Lower leg skin (tissue), 4 donors: ENCODE measurements around the gene MFSD1. TPM values are rescaled to one million over a fixed set of nuclear protein-coding genes. Genes with fewer than 3 reads are reported as not detected.

Experiments
- DNase-seq, 2 donors: peaks; one replicate each; pipeline ENCODE4 v3.0.0-alpha.2; 2019; ENCODE audit warnings: low spot score in 2 of 2
- H3K4me3 ChIP-seq: fragments of 200-600 bp; sonication (generic); 2 replicates; pipeline ENCODE4 v1.5.1; 2017; ENCODE audit warnings: mild to moderate bottlenecking, low read depth; ENCODE audit not compliant: poor library complexity, severe bottlenecking
- POLR2A ChIP-seq, 2 donors: fragments of 450-650 bp; IDR thresholded peaks; one replicate each; pipeline ENCODE4 v1.6.1; 2016 to 2017; ENCODE audit warnings: antibody characterized with exemption in 2 of 2, mild to moderate bottlenecking in 1 of 2, moderate library complexity in 1 of 2
- WGBS, 2 donors: methylation state at CpG; one replicate each; pipeline ENCODE4 v1.1.5; 2018; 5-methylcytosine and 5-hydroxymethylcytosine counted together
- intact Hi-C: fragments of 100-400 bp; cut with DNase I; formaldehyde crosslinking; loops from one replicate; pipeline ENCODE4 v1.15.0; 2023; ENCODE audit warnings: low total_unique reads
- total RNA-seq, 4 donors: library from RNA; depleted of rRNA; stranded (reverse); fragments of >200 nt; gene quantifications; one replicate each; pipeline ENCODE4 v1.1.0, GENCODE V29; 2016
- TF ChIP-seq, protein P1 (sequence below), 3 donors: fragments of 450-650 bp; IDR thresholded peaks; one replicate each; pipeline ENCODE4 v1.5.1; 2016; ENCODE audit warnings: antibody characterized with exemption in 3 of 3, mild to moderate bottlenecking in 3 of 3, moderate library complexity in 2 of 3

The MFSD1 gene
- total RNA-seq, 4 donors from 2014 or later = 48.9 to 99.2 (median 62.0) TPM

DNA sequence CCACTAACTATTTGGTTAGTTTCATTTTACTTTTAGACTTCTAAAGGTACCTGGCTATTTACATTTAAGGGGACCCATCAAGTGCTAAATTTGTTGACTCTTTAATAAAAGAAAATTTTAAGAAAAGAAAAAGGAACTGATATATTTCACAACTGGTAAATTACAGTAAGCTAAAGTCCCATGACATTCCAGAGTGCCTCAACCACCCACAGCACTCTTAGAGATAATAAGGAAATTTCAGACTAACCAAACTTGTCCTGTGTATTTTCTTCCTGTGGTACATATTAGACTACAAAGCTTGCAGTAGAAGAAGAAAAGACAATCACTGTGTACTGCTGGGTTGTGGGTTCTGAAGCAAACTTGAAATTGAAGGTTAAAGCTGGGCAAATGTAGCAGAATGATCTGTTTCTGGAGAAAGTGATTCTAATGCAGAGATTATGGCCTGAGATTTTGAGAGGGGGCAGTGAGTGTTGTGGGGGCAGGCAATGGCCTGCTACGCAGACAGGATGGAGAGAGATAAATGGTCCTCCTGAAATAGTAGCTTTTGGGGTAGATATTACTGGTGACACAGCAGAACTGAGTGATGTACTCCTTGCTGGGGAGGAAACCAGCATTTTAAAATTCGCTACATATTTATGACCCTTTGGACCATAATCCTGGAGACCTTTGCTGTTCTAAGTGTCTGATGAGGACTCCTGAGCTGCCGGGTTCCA, 24.5 kb upstream of the MFSD1 start:
- WGBS, 2 donors = 91 to 93% methylated on average over 3 of the region's 3 CpGs
- H3K4me3 ChIP-seq = no peak overlapping the region
- DNase-seq = no peak
- intact Hi-C loops = no loop called here
- TF ChIP-seq POLR2A (IDR thresholded peaks at IDR 0.05) = no peak
- TF ChIP-seq, protein P1, sequence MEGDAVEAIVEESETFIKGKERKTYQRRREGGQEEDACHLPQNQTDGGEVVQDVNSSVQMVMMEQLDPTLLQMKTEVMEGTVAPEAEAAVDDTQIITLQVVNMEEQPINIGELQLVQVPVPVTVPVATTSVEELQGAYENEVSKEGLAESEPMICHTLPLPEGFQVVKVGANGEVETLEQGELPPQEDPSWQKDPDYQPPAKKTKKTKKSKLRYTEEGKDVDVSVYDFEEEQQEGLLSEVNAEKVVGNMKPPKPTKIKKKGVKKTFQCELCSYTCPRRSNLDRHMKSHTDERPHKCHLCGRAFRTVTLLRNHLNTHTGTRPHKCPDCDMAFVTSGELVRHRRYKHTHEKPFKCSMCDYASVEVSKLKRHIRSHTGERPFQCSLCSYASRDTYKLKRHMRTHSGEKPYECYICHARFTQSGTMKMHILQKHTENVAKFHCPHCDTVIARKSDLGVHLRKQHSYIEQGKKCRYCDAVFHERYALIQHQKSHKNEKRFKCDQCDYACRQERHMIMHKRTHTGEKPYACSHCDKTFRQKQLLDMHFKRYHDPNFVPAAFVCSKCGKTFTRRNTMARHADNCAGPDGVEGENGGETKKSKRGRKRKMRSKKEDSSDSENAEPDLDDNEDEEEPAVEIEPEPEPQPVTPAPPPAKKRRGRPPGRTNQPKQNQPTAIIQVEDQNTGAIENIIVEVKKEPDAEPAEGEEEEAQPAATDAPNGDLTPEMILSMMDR (IDR thresholded peaks at IDR 0.05) = no peak

DNA sequence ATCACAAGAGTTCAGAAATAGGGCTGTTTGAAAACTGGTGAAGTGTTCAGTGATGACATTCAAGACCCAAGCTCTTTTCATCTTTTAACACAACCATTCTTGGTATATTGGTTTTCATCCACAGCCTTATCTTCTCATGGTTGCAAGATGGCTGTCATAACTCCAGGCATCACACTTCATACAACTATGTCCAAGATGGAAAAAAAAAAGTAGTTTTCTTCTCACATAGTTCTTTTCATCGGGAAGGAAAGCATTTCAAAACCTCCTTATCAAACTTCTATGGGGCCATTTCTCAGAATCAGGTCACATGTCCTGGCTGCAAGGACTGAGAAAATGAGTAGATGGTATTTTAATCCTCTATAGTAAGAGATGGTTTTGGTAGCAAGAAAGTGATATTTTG, 21.1 kb upstream of the MFSD1 start:
- 80 to 89% methylated on average over 1 of the region's 1 CpG for WGBS, 2 donors
- no peak for DNase-seq
- TF ChIP-seq, protein P1 (IDR thresholded peaks at IDR 0.05) = no peak
- no peak for TF ChIP-seq POLR2A (IDR thresholded peaks at IDR 0.05)
- no peak overlapping the region for H3K4me3 ChIP-seq
- intact Hi-C loops = no loop called here

DNA sequence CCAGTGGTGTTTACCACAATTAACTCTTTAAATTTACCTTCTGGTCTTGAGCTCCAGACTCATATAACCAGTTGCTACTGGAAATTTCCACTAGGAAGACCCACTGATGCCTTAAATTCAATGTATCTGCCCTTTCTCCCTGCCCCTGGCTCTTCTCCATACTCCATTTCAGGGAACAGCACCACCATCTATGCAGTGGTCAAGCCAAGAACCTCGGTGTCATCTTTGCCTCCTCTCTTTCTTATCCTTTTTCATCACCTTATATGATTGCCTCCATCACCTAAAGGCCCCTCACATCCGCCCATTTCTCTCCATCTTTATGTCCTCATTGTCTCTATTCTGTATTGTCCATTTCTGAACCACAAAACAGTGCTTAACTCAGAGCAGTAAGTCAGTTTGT, 20.7 kb upstream of the MFSD1 start:
- no peak overlapping the region for H3K4me3 ChIP-seq
- DNase-seq = no peak
- intact Hi-C loops = no loop called here
- WGBS, 2 donors = 93 to 100% methylated on average over 2 of the region's 2 CpGs
- TF ChIP-seq, protein P1 (IDR thresholded peaks at IDR 0.05) = no peak
- TF ChIP-seq POLR2A (IDR thresholded peaks at IDR 0.05) = no peak

DNA sequence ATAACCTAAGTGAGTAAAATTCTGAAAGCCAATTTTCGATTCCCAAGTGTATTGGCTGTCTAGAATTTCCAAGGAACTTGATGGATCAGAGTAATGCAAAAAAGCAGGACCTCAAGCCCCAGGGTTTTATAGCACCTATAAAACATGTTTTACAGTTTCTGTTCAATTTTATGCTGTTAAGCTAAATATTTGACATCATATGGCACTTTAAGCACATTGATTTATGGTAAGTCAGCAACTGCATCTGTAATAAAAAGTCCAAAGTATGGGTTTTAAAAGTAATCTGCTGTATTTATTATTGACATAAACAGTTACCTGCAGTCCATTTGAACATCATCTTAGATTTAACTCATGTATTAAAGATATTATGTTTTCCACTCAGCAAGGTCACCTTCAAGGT, 20.0 kb upstream of the MFSD1 start:
- intact Hi-C loops = no loop called here
- DNase-seq = no peak
- no peak for TF ChIP-seq POLR2A (IDR thresholded peaks at IDR 0.05)
- TF ChIP-seq, protein P1 (IDR thresholded peaks at IDR 0.05) = no peak
- no peak overlapping the region for H3K4me3 ChIP-seq
- WGBS, 2 donors = 70 to 74% methylated on average over 1 of the region's 1 CpG

DNA sequence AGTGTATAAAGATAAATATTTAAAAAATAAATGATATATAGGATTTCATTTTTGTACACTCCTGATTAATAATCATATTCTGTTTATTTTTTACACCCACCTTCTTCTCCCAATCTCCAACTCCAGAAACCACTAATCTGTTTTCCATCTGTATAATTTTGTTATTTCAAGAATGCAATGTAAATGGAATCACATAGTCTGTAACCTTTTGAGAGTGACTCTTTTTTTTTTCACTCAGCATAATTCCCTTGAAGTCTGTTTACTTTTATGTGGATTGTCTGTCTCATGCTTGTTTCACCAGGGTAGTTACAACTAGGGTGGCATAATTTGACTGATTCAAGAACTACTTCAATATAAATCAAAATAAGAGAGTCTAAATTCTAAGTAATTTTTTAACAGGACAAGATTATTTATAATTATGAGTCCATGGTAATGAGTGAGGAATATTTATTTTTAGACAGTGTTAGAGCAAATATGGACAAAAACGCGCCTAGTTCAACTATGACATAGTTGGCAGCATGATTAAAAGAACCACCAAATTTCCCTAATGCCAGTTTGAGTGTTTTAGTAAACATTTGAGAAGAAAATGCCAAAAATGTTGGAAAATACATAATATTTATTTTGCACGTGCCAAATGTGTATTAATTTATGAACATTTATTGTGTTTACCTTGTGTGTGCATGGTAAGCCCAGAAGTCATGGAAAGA, 19.4 kb upstream of the MFSD1 start:
- no peak overlapping the region for H3K4me3 ChIP-seq
- no peak for DNase-seq
- TF ChIP-seq POLR2A (IDR thresholded peaks at IDR 0.05) = no peak
- TF ChIP-seq, protein P1 (IDR thresholded peaks at IDR 0.05) = no peak
- intact Hi-C loops = no loop called here
- WGBS, 2 donors = 52 to 60% methylated on average over 3 of the region's 3 CpGs
